ENCODE results near the gene AP4M1.

- TF ChIP-seq CTCF (IDR thresholded peaks at IDR 0.05; ENCODE audit: low read depth, low read length, missing input control): no peak
- TF ChIP-seq FOXA1 (IDR thresholded peaks at IDR 0.05): no peak
- no peak for TF ChIP-seq TAF1 (conservative IDR thresholded peaks at IDR 0.05)
- no peak for TF ChIP-seq ZBTB33 (IDR thresholded peaks at IDR 0.05)
- TF ChIP-seq MAX (IDR thresholded peaks at IDR 0.05): no peak
These were observed 30.3 kb upstream of the AP4M1 start for GRCh38 chr7:100071018-100071723.
